ENCODE measurements around the gene ATG101. TPM values are rescaled to one million over a fixed set of nuclear protein-coding genes. Genes with fewer than 3 reads are reported as not detected.
A peak's percentile ranks its signal among the peaks of the same experiment; 100 is the strongest.

Gene ATG101
- total and polyA plus RNA-seq, 2 of the 13 experiments (the other 11 are each of a cell fraction or from before 2014, with no cell fraction given): 58.2 to 67.7 TPM

- TF ChIP-seq BRF2 (CRISPR knock-in tag; IDR thresholded peaks at IDR 0.05) (no peak), PRPF4 (IDR thresholded peaks at IDR 0.05; ENCODE audit: low read depth, low read length, poor library complexity, severe bottlenecking) (no peak), ATF5 (CRISPR knock-in tag; IDR thresholded peaks at IDR 0.05; ENCODE audit: low read depth) (no peak), ZNF570 (CRISPR knock-in tag; IDR thresholded peaks at IDR 0.05; ENCODE audit: borderline replicate concordance) (no peak), KDM3A (CRISPR knock-in tag; IDR thresholded peaks at IDR 0.05; ENCODE audit: low read depth) (0 out of 2 replicates have a peak, but pooled peaks have one; percentile 45), MATR3 (CRISPR knock-in tag; IDR thresholded peaks at IDR 0.05) (no peak), MAZ (IDR thresholded peaks at IDR 0.05; ENCODE audit: borderline replicate concordance, low read depth, low read length) (no peak), MAZ (CRISPR knock-in tag; IDR thresholded peaks at IDR 0.05; ENCODE audit: low read depth) (peak; percentile 66), FOXJ3 (CRISPR knock-in tag; IDR thresholded peaks at IDR 0.05; ENCODE audit: borderline replicate concordance) (no peak), RFXAP (CRISPR knock-in tag; IDR thresholded peaks at IDR 0.05; ENCODE audit: borderline replicate concordance) (peak; percentile 87; the same call in 1 of the 2 replicates), DRAP1 (CRISPR knock-in tag; IDR thresholded peaks at IDR 0.05) (no peak), ZNF816 (CRISPR knock-in tag; IDR thresholded peaks at IDR 0.05; ENCODE audit: borderline replicate concordance) (peak; percentile 54; the same call in 1 of the 2 replicates), ZFP41 (CRISPR knock-in tag; IDR thresholded peaks at IDR 0.05; ENCODE audit: borderline replicate concordance) (no peak), SKI (IDR thresholded peaks at IDR 0.05; ENCODE audit: partially characterized antibody) (no peak), ZBTB20 (CRISPR knock-in tag; IDR thresholded peaks at IDR 0.05; ENCODE audit: borderline replicate concordance, low read depth) (no peak), CCAR2 (optimal IDR thresholded peaks at IDR 0.05; ENCODE audit: low read depth, low read length) (no peak), ATAD3A (CRISPR knock-in tag; IDR thresholded peaks at IDR 0.05) (no peak), CREM (IDR thresholded peaks at IDR 0.05) (no peak), CREM (CRISPR knock-in tag; IDR thresholded peaks at IDR 0.05) (no peak), TOPORS (CRISPR knock-in tag; IDR thresholded peaks at IDR 0.05) (no peak), ZNF34 (CRISPR knock-in tag; IDR thresholded peaks at IDR 0.05; ENCODE audit: borderline replicate concordance) (no peak), ZNF768 (CRISPR knock-in tag; IDR thresholded peaks at IDR 0.05) (no peak), ZNF33A (CRISPR knock-in tag; IDR thresholded peaks at IDR 0.05; ENCODE audit: borderline replicate concordance) (no peak), KDM2A (CRISPR knock-in tag; IDR thresholded peaks at IDR 0.05; ENCODE audit: borderline replicate concordance, low read depth) (peak; percentile 46; the same call in 1 of the 2 replicates), ZNF766 (CRISPR knock-in tag; IDR thresholded peaks at IDR 0.05; ENCODE audit: borderline replicate concordance) (0 out of 2 replicates have a peak, but pooled peaks have one; percentile 41), HCFC1 (IDR thresholded peaks at IDR 0.05; ENCODE audit: low read depth, low read length) (no peak), CEBPB (IDR thresholded peaks at IDR 0.05; ENCODE audit: borderline replicate concordance, low read depth, low read length) (no peak), ETV6 (CRISPR knock-in tag; conservative IDR thresholded peaks at IDR 0.05) (no peak), ZNF10 (CRISPR knock-in tag; IDR thresholded peaks at IDR 0.05; ENCODE audit: borderline replicate concordance, low read depth) (no peak), AKAP8 (CRISPR knock-in tag; IDR thresholded peaks at IDR 0.05) (no peak), HDAC1 (CRISPR knock-in tag; IDR thresholded peaks at IDR 0.05) (peak; percentile 69), TBP (CRISPR knock-in tag; IDR thresholded peaks at IDR 0.05) (no peak)
These were observed 36.9 kb upstream of the ATG101 start (continued) for GRCh38 chr12:52032804-52033445.

Data from HepG2 (cell line).